NCI-H2081 treated with DMSO at 0.1 percent for 48 hours (cell line): ENCODE measurements around the gene SH3BP4.
A peak's percentile ranks its signal among the peaks of the same experiment; 100 is the strongest.

Experiments used
- DNase-seq: peaks from one replicate; lab custom pipeline; 2025; lab: John Stamatoyannopoulos, UW

Gene SH3BP4

GRCh38 chr2:235042576-235043515 lies 91.0 kb downstream of the SH3BP4 start:
- no peak for DNase-seq

- DNase-seq = no peak
Measured at GRCh38 chr2:235043762-235044500, 92.1 kb downstream of the SH3BP4 start.

GRCh38 chr2:235044501-235045271 lies 92.9 kb downstream of the SH3BP4 start:
- DNase-seq = no peak

GRCh38 chr2:235045336-235045972 lies 93.6 kb downstream of the SH3BP4 start:
- no peak for DNase-seq

GRCh38 chr2:235045973-235046343 lies 94.1 kb downstream of the SH3BP4 start:
- DNase-seq = no peak

GRCh38 chr2:235046589-235046988 lies 94.8 kb downstream of the SH3BP4 start:
- no peak for DNase-seq

GRCh38 chr2:235047171-235048160 lies 95.6 kb downstream of the SH3BP4 start:
- no peak for DNase-seq

- no peak for DNase-seq
Measured at GRCh38 chr2:235048549-235048948, 96.7 kb downstream of the SH3BP4 start.

- no peak for DNase-seq
Measured at GRCh38 chr2:235049069-235049468, 97.3 kb downstream of the SH3BP4 start.

- no peak for DNase-seq
Measured at GRCh38 chr2:235049719-235050118, 97.9 kb downstream of the SH3BP4 start.

GRCh38 chr2:235050980-235051351 lies 99.1 kb downstream of the SH3BP4 start:
- peak; percentile 94 for DNase-seq

GRCh38 chr2:235051436-235052260 lies 99.8 kb downstream of the SH3BP4 start:
- no peak for DNase-seq

GRCh38 chr2:235052514-235053354 lies 100.9 kb downstream of the SH3BP4 start:
- DNase-seq = no peak

GRCh38 chr2:235053651-235054050 lies 101.8 kb downstream of the SH3BP4 start:
- no peak for DNase-seq

GRCh38 chr2:235054475-235054874 lies 102.7 kb downstream of the SH3BP4 start:
- DNase-seq = no peak

GRCh38 chr2:235054919-235055318 lies 103.1 kb downstream of the SH3BP4 start:
- no peak for DNase-seq

GRCh38 chr2:235055891-235056516 lies 104.2 kb downstream of the SH3BP4 start:
- no peak for DNase-seq

GRCh38 chr2:235056768-235057167 lies 105.0 kb downstream of the SH3BP4 start:
- no peak for DNase-seq
